ENCODE data around the gene WWOX.

WWOX gene

DNA sequence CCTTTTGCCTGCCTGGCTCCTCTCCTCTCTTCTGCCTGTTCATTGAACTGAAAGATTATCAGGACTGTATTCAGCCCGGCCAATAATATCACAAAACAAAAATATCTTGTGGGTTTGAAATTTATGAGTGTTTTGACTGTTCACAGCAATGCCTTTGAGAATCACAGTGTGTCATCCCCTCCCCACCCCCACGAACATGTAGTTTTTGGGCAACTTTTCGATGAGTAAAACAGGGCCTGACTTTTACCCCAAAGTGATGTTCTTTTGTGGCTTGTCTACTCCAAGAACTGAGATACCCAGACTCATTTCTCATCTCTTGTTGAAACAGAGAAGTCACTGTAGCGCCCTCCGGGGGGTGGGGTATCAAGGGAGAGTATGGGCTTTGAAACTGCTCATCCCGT lies 675.7 kb downstream of the WWOX start:
- ATAC-seq (ENCODE audit: insufficient read depth, low read depth) (no peak), DNase-seq (no peak)
- H3K4me1 ChIP-seq (ENCODE audit: insufficient read depth, low read length): no peaks in the 10 kb centered on the region
- no peaks in the 10 kb centered on the region for H3K36me3 ChIP-seq (ENCODE audit: insufficient read depth, low read length)
- no peaks in the 10 kb centered on the region for H3K79me2 ChIP-seq (ENCODE audit: insufficient read depth, low read length)
- H3K9ac ChIP-seq (ENCODE audit: low read depth, low read length): no peak overlapping the region
- no peak overlapping the region for H3K4me3 ChIP-seq (ENCODE audit: low read depth in 1 of 2, low read length in 2 of 2)
- no peak overlapping the region for H2AFZ ChIP-seq (ENCODE audit: low read depth, low read length)
- no peaks in the 10 kb centered on the region for H3K9me3 ChIP-seq (ENCODE audit: insufficient read depth, low read length, severe bottlenecking)
- TF ChIP-seq, protein P1, sequence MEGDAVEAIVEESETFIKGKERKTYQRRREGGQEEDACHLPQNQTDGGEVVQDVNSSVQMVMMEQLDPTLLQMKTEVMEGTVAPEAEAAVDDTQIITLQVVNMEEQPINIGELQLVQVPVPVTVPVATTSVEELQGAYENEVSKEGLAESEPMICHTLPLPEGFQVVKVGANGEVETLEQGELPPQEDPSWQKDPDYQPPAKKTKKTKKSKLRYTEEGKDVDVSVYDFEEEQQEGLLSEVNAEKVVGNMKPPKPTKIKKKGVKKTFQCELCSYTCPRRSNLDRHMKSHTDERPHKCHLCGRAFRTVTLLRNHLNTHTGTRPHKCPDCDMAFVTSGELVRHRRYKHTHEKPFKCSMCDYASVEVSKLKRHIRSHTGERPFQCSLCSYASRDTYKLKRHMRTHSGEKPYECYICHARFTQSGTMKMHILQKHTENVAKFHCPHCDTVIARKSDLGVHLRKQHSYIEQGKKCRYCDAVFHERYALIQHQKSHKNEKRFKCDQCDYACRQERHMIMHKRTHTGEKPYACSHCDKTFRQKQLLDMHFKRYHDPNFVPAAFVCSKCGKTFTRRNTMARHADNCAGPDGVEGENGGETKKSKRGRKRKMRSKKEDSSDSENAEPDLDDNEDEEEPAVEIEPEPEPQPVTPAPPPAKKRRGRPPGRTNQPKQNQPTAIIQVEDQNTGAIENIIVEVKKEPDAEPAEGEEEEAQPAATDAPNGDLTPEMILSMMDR (IDR thresholded peaks at IDR 0.05; ENCODE audit: borderline replicate concordance, extremely low read depth, low read length, poor library complexity, severe bottlenecking): no peak
- TF ChIP-seq EZH2 (IDR thresholded peaks at IDR 0.05; ENCODE audit: borderline replicate concordance, low read depth, low read length, severe bottlenecking): no peak
- H3K27ac ChIP-seq (ENCODE audit: low read length): no peak overlapping the region
- H3K4me2 ChIP-seq (ENCODE audit: insufficient read depth, low read length): no peak overlapping the region
- H4K20me1 ChIP-seq (ENCODE audit: insufficient read depth, low read length): no peaks in the 10 kb centered on the region
- no peaks in the 10 kb centered on the region for H3K27me3 ChIP-seq (ENCODE audit: insufficient read depth, low read length, poor library complexity)

DNA sequence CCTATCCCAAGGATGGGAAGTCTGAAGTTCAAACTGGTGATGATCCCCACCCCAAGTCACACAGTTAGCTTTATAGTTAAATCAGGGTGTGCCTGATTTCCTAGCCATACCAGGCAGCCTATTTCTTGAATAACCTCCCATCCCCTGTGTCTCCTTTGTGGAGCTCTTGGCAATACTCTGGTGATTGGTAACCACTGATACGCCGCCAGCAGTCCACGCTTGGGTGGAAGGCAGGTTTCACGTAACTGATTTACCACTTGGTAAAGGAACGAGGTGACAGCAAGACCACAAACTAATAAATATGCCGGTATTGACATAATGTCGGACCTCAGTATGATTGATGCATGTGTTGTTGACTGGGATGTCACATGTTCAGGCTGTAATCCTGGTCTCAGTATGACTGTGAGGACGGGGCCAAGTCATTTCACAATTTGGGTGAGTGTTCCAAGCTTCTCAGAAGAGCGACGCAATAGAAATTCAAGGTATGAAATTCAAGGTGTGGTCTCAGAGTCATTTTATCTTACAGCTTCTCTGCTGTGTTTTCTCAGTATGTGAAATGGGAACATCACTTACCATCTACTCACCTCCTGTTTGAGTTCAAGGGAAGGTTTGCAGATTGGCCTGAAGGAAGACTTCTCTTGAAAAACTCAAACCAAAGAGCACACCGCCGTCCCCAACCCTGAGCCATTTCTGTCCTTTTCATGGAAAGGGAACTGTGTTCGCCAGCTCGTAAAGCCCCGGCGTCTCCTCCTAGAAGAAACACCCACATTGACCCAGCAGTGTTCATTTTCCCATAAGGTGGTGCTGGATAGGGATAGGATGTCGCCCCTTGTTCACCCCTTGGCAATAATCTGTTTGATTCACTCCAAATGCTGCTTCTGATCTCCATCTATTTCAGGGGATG lies 678.9 kb downstream of the WWOX start:
- ATAC-seq (ENCODE audit: insufficient read depth, low read depth): no peak
- no peak overlapping the region for H3K4me3 ChIP-seq (ENCODE audit: low read depth in 1 of 2, low read length in 2 of 2)
- TF ChIP-seq, protein P1 (IDR thresholded peaks at IDR 0.05; ENCODE audit: borderline replicate concordance, extremely low read depth, low read length, poor library complexity, severe bottlenecking): no peak
- no peak for TF ChIP-seq EZH2 (IDR thresholded peaks at IDR 0.05; ENCODE audit: borderline replicate concordance, low read depth, low read length, severe bottlenecking)
- no peaks in the 10 kb centered on the region for H3K27me3 ChIP-seq (ENCODE audit: insufficient read depth, low read length, poor library complexity)
- H2AFZ ChIP-seq (ENCODE audit: low read depth, low read length): no peak overlapping the region
- no peak overlapping the region for H3K27ac ChIP-seq (ENCODE audit: low read length)
- H3K4me1 ChIP-seq (ENCODE audit: insufficient read depth, low read length): no peaks in the 10 kb centered on the region
- H3K4me2 ChIP-seq (ENCODE audit: insufficient read depth, low read length): no peak overlapping the region
- no peaks in the 10 kb centered on the region for H3K79me2 ChIP-seq (ENCODE audit: insufficient read depth, low read length)
- no peaks in the 10 kb centered on the region for H3K36me3 ChIP-seq (ENCODE audit: insufficient read depth, low read length)
- H3K9me3 ChIP-seq (ENCODE audit: insufficient read depth, low read length, severe bottlenecking): no peaks in the 10 kb centered on the region
- DNase-seq: no peak
- no peak overlapping the region for H3K9ac ChIP-seq (ENCODE audit: low read depth, low read length)
- H4K20me1 ChIP-seq (ENCODE audit: insufficient read depth, low read length): no peaks in the 10 kb centered on the region

DNA sequence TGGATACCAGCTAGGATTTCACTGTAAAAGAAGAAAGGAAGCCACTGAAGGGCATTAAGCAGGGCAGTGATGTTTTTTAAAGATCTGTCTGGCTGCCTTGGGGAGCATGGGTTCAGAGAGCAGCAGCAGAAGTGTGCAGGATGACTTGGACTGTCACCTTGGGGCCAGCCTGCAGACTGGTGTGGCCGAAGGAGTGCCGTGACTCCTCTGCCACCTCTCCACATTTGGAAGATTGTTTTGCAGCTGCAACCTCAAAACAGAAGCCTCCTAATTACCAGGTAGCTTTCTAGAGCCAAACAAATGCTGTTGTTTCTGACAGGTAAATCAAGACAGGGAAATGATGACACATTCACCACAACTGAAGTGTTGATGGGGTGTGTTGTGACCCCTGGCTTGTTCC lies 681.4 kb downstream of the WWOX start:
- Histone ChIP-seq H3K36me3 (ENCODE audit: insufficient read depth, low read length) (no peaks in the 10 kb centered on the region), H3K9ac (ENCODE audit: low read depth, low read length) (no peak overlapping the region), H2AFZ (ENCODE audit: low read depth, low read length) (no peak overlapping the region), H3K4me2 (ENCODE audit: insufficient read depth, low read length) (no peak overlapping the region), H3K27ac (ENCODE audit: low read length) (no peak overlapping the region), H3K4me3 (ENCODE audit: low read depth in 1 of 2, low read length in 2 of 2) (no peak overlapping the region), H3K4me1 (ENCODE audit: insufficient read depth, low read length) (no peaks in the 10 kb centered on the region), H3K9me3 (ENCODE audit: insufficient read depth, low read length, severe bottlenecking) (no peaks in the 10 kb centered on the region), H4K20me1 (ENCODE audit: insufficient read depth, low read length) (no peaks in the 10 kb centered on the region), H3K27me3 (ENCODE audit: insufficient read depth, low read length, poor library complexity) (no peaks in the 10 kb centered on the region), H3K79me2 (ENCODE audit: insufficient read depth, low read length) (no peaks in the 10 kb centered on the region)
- TF ChIP-seq, protein P1 (IDR thresholded peaks at IDR 0.05; ENCODE audit: borderline replicate concordance, extremely low read depth, low read length, poor library complexity, severe bottlenecking): no peak
- no peak for TF ChIP-seq EZH2 (IDR thresholded peaks at IDR 0.05; ENCODE audit: borderline replicate concordance, low read depth, low read length, severe bottlenecking)
- DNase-seq (no peak), ATAC-seq (ENCODE audit: insufficient read depth, low read depth) (no peak)
